ENCODE results near the gene PNPO.
A peak's percentile ranks its signal among the peaks of the same experiment; 100 is the strongest.
"Not testable (repeated sequence)": the region's sequence is repeated elsewhere in the genome, so short reads cannot be mapped to it uniquely, and the experiment has no call there.

The PNPO gene

DNA sequence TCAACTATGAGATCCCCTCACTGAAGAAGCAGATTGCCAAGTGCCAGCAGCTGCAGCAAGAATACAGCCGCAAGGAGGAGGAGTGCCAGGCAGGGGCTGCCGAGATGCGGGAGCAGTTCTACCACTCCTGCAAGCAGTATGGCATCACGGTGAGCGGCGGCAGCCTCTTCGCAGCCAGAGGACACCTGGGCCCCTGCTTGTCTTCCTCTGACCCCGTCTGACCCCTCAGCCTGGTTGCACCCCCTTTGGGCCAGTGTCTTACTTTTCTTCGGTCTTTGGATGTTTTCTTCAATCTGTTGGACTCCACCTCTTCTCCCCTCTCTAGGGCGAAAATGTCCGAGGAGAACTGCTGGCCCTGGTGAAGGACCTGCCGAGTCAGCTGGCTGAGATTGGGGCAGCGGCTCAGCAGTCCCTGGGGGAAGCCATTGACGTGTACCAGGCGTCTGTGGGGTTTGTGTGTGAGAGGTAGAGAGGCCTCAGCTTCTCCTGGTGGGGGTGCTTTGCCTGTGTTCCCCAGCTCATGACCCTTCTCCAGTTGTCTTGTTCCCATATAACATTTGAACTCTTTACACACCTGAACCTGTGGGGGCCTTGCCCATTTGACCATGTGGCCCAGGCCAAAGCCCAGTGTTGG lies 33.9 kb downstream of the PNPO start:
- DNase-seq (ENCODE audit: low spot score) = no peak

DNA sequence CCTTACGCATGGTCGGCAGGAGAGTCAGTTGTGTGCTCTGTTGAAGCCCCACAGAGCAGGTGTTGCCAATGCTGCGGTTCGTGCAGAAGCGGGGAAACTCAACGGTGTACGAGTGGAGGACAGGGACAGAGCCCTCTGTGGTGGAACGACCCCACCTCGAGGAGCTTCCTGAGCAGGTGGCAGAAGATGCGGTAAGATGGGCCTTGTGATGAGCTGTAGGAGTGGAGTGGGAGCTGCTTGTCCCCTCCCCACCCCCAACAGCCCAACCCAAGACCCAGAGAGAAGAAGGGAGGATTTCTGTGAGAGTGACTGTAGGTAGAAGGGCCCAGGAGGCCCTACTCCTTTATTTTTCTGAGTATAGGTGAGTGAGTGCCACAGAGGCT lies 34.4 kb downstream of the PNPO start:
- no peak for DNase-seq (ENCODE audit: low spot score)

DNA sequence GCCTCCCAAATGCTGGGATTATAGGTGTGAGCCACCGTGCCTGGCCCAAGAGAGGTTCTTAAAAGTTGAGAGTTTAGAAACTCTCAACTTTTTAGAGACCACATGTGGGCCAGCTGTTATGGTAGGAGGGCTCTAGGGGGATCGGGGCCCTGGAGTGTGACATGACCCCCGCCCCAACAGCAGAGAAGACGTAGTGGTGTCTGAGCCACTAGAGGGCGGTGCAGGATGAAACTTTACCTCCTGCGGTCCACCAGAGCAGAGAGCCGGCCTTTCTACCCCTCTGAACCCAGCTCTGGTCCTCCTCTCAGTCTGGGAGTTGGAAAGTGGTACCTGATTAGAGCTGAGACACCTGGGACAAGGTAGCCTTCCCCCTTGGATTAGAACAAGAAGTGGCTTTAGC lies 37.0 kb downstream of the PNPO start:
- peak; percentile 51 for DNase-seq (ENCODE audit: low spot score)

DNA sequence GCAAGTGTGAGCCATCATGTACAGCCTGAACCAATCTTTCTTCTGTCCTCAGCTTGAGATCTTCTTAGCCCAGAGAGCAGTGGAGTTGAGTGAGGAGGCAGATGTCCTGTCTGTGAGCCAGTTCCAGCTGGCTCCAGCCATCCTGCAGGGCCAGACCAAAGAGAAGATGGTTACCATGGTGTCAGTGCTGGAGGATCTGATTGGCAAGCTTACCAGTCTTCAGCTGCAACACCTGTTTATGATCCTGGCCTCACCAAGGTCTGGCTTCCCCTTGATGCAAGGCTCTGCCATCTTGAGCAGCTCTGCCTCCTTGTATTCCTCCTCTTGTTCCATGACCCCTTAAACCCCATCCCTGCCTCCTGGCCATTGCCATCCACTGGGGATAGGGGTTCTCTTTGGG lies 39.2 kb downstream of the PNPO start:
- no peak for DNase-seq (ENCODE audit: low spot score)

DNA sequence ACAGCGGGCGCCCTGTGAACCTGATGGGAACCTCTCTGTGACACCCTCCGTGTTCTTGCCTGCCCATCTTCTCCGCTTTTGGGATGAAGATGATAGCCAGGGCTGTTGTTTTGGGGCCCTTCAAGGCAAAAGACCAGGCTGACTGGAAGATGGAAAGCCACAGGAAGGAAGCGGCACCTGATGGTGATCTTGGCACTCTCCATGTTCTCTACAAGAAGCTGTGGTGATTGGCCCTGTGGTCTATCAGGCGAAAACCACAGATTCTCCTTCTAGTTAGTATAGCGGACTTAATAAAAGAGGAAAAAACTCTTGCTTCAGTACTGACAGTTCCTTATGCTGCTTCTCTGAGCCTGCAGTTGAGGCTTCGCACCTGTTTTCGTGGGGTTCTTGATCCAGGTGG lies 40.1 kb downstream of the PNPO start:
- no peak for DNase-seq (ENCODE audit: low spot score)

DNA sequence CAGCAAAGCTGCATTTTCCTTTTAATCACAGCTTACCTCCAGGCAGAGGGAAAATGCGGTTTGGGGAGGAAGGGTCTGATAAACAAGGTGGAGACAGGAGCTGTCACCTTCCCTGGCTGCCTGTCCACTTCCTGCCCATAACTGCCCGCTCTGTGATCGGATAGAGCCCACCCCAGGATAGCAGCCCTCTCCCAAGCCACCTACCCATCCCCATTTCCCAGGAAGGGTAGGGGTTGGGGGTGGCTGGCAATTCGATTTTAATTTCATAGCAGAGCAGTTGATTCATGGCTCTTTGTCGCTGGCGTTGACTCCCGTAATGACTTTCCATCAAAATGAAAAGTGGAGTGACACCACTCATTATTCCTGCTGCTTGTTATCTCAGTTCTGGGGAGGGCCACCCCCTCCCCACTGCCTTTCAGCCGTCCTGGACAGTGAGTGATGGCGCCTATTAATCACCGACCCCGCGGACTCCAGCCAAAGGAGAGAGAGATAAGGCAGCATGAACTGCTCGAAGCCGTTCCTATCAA lies 40.8 kb downstream of the PNPO start:
- no peak for DNase-seq (ENCODE audit: low spot score)

DNA sequence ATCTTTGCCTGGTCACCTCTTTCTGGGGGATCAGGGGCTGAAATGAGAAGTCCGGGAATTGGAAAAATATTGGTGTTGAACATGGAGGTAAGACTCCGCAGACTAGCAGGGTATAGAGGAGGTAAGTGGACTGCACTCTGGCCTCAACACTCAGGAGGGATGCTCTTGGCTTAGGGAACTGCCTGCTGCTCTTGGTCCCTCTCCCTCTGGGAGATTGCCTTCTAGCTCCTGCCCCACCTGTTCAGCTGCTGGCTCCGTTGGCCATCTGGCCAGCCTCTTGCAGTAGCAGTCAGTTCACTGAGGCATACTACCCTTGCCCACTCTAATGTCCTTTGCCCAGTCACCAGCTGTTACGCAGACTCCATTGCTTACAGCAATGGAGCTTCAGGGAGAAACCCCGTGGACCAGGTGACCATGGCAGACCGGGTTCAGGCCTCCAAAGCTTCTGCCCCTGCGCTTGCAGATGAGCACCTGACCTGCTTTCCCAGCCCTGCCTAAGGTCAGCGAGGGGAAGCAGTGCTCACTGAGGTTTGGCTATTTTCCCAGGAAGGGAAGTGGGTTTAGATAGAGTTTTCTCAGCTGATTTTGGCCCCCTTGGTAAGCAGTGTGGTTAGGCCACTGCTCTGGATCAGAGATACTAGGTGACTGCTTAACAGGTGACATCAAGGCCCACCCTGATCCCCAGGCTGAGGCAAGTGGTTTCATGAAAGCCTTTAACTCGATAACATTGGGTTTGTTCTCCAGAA lies 41.4 kb downstream of the PNPO start:
- no peak for DNase-seq (ENCODE audit: low spot score)

DNA sequence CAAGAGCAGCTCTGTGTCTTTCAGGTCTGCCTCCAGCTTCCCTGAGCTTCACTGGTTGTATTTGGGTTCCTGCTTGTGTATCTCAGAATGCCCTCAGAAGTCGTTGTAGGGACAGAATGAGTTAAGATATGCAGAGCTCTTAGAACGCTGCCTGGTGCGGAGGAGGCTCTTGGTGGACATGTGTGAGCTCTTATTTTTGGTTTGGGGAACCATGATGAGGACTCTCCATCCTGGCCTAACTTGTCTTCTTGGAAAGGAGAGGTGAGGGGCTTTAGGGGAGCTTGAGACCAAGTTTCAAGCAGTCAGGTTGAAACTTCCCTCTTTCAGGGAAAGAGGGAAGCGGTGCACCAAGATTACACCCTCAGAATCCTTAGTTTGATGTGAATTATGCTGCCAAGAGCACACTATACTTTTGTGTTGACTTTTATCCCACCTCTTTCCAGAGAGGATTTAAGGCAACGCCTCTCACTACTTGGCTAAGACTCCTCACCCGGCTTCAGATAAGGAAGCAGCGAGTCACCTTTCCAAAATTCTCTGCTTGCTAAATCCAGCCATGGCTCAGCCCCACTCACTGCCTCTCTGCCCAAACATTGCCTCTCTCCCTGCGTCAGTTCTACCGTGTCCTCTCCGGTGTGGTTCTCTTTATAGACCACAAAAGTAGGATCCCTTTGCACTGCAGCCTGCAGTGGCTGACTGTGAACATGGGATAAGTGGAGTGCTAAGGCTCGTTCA lies 42.3 kb downstream of the PNPO start:
- no peak for DNase-seq (ENCODE audit: low spot score)

DNA sequence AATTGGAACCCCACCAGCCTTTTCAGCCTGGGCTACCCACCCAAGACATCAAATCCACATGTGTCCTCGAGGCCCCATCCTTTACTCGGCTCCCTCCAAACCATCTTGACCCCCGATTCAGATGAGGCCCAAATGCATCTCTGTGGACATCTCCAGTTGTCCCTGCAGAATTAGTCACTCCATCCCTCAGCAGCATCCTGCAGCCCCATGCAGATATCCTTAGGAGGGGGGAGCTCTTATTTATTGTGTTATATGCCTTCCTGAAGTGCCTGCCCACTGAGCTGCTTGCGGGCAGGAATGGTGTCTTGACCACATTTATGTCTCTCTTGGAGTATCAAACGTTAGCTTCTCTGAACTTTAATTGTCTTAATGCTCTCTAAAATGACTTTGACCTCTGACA lies 45.1 kb downstream of the PNPO start:
- no peak for DNase-seq (ENCODE audit: low spot score)

DNA sequence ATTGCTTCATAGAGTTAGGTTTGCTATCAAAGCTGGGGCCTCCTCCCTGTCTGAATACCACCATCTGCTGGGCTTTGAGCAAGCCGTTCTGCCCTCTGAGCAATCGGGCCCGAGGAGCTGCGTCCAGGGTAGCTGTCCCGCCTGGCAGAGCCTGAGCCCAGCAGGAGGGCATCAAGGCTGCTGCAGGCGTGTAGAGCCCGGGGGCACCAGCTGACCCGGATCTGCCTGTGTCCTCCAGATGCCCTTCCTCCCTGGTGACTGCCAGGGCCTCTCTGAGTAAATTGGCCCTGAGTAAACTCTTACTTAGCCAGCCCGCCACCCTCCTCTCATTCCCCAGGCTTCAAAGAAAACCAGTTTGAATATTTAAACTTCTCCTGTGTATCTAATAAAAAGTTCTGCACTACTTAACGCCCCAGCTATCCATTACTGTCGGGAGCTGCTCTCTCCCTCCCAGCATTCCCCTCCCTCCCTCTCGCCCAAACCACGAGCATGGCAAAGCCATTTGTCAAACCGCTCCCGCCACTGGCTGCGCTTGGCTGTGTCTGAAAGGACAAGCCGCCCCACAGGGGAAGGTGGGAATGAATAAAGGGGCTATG lies 46.0 kb downstream of the PNPO start:
- no peak for DNase-seq (ENCODE audit: low spot score)

DNA sequence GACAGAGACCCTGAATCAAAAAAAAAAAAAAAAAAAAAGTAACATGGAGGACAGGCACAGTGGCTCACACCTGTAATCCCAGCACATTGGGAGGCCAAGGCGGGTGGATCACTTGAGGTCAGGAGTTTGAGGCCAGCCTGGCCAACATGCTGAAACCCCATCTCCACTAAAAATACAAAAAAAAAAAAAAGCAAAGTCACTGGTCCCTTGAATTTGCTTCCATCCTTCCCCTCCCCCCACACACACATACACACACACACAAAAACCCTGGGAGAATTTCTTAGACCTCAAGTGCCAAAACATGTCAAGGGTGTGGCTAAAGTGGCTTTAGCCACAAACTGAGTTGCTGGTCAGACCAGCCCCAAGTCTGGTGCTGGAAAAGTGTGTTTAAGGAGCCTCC lies 47.1 kb downstream of the PNPO start:
- not testable (repeated sequence) for DNase-seq (ENCODE audit: low spot score)

DNA sequence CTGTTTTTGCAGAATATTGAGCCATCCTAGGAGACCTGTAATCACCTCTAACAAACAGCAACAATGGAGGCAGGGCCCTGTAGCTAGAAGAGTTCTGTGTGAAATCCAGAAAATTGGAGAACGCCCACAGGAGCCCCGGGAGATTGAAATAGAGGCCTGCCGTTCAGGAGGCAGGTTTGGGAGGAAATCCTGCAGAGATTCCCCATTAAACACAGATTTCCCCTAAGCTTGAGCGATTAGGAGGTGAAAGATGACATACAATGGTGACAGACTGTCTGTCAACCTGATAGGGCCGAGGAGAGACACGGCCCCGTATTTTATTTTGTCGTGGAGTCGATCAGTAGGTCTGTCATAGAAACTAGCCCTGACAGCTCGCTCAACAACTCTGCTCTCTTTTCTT lies 47.8 kb downstream of the PNPO start:
- no peak for DNase-seq (ENCODE audit: low spot score)

DNA sequence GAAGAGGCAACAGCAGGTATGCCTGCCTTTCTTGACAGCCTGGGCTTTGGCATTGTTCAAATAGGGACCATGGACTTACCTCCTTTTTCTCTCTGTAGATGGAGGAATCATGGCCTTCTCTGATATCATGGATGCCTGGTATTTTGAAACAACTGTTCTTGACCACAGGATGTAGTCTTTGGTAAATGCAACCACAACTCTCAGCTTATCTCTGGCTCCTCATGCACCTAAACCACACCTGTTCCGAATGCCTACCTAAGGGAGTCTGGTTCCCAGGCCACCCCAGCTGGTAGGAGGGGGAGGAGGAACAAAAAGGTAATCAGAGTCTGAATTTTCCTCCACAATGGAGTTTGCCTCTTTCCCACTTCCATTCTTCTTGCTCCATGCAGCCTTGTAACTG lies 48.3 kb downstream of the PNPO start:
- DNase-seq (ENCODE audit: low spot score) = no peak

DNA sequence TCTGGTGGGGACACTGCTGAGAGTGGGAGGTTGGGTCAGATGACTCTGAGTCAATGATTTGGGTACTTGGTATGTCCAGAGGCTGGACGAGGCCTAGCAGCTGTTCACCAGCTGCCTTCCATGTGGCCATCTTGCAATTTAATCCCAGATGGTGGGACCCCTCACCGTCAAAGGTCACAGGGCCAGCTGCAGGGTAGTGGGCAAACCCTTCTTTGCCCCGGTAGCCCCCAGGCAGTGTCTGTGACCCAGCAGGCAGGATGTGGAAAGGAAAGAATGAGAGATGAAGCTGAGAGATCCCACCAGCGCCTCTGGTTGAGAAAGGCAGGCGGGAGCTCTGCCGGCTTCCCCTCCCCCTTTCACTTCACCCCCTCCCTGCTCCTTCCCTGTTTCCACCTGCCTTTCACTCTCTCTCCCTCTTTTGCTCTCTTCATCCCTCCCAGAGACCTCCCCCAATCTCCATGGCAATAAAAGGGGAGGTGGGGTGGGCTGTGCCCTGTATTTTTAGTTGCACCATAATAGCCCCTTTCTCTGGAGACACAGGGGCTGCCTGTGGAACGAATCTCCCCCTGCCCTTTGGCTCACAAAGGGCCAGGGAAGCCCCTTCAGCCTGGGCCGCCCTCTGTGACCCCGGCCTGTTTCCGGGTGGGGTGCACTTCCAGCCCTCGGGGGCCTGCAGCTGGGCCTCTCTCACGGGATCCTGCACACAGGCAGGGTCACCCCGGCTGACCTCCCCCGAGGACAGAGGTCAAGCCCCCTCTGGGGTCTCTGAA lies 49.8 kb downstream of the PNPO start:
- DNase-seq (ENCODE audit: low spot score) = no peak

DNA sequence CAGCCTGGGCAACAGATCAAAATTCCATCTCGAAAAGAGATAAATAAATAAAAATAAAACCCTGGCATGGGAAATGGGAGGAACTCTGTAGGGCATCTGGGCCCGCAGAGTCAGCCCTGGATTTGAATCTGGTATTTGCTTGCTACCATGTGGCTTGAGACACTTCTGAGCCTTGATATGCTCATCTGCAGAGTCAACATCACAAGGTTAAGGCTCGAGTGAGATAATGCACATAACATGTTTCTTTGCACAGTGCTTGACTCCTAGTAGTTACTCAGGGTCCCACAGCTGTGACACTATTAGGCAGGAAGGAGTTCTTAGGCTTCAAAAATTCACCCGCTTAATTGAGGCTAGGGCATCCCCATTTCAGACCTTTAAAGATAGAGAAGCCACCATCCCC lies 50.8 kb downstream of the PNPO start:
- no peak for DNase-seq (ENCODE audit: low spot score)

DNA sequence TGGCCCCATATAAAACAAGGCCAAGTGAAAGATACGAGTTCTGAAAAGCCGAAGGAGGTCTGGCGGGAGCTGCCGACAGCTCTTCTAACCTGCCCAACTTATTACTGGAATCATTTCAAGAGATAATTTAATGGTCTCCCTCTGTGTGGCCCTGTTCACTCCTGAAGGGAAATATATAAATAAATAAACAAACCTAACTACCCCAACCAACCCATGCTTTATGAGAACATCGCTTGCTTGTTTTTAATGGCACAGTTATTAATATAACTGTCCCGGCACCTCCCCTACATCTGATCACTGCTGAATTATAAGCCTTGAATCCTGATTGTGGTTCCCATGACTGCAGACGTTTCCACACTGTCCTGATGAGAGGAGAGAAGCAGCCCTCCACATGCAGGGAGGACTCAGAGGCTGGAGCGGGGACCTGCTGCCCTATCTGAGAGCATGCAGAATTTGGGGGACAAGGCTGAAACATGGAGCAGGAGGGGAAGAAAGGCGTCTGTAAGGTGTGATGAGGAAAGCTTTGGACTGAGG lies 51.7 kb downstream of the PNPO start:
- DNase-seq (ENCODE audit: low spot score) = no peak

DNA sequence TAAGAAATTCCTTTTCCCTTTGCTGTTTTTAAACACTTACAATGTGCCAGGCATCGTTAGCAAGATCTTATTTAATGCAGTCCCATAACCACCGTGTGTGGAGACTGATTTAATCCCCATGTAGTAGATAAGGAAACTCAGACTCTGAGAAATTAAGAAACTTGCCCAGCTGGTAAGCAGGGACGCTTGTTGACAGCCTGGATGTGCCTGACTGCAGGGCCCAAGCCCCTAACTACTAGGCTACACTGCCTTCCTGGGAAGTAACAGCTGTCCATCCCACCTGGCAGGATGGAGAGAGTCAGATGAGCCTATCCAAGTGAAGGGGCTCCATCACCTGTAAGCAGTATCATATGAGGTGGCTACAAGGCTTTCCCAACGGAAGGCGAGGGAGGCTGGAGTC lies 52.6 kb downstream of the PNPO start:
- DNase-seq (ENCODE audit: low spot score) = no peak

DNA sequence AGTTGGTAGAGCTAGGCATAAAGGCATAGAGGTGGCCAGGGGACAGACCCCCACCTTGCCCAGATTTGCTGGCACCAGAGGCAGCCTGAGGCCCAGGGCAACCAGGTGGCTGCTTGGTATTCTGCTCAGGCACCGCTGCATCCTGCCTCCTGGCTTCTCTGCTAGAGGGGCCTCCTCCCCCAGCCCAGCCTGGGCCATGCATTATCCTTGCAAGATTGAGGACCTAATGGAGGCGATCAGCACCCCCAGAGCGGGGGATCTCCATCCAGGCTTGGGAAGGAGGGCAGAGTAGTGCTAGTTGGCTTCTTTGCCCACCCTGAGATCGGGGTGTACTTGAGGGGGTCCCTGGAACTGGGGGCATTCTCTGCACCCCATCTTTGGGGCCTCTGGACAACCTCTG lies 53.4 kb downstream of the PNPO start:
- DNase-seq (ENCODE audit: low spot score) = no peak

DNA sequence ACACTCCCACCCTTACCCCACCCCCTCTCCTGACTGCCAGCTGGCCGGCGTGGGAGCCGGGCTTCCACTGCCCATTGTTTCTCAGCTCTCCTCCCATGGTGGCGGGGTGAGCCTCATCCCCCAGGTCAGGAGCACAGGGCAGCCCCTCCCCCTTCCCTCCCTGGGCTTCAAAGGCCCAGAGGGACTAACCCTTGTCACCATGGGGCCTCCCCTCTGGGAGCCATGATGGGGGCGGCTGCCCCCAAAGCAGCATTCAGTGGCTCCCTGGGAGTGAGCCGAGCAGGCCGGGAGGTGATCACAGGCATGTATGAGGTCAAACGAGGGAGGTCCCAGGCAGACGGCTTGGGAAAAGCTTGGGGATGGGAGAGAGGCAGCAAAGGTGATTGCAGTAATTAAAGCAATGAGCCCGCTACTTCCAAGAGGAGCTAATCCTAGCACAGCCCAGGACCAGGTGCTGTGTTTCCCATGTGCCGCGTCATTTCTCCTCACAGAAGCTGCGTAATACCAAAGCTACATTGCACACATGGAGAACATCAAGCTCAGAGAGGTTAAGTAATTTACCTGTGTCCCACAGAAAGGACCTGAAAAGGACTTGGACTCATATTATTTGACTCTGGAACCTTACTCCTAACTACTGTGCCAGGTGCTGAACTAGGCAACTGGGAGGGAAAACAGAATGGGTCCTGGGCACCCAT lies 54.0 kb downstream of the PNPO start:
- no peak for DNase-seq (ENCODE audit: low spot score)

DNA sequence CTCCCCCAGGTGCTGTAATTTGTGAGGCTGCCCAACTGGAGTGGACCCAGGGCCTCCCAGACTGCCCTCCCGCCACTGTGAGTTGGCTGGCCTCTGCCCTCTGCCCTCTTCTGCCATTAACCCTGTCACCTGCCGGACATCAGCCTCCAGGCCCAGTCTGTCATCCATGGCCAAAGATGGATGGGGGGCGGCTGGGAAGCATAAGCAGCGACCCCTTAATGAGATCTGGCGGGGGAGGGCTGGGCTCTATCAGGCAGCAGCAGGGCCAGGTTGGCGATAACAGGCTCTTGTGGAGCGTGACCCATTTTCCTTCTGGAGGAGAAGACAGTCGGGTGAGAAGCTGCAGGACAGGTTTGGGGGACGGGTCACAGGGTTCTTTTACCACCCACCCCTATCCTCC lies 54.8 kb downstream of the PNPO start:
- DNase-seq (ENCODE audit: low spot score) = no peak

DNA sequence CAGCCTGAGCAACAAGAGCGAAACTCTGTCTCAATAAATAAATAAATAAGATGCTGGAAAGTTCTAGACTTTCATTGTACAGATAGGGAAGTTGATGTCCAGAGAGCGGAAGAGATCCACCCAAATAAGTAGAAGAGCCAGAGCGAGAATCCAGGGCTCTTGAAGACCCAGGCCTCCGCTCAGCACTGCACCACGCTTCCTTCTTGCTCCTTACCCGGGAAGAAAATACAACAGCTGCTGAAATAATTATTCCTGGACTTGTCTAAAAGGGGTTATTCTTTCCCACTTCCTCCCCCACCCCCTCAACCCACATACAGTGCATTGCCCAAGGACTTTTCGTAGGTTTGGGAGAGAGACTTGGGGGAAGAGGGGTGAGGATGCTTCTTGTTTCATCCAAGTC lies 56.2 kb downstream of the PNPO start:
- no peak for DNase-seq (ENCODE audit: low spot score)
